Measurements from ENCODE around the gene CENPF. TPM values are rescaled to one million over a fixed set of nuclear protein-coding genes. Genes with fewer than 3 reads are reported as not detected.
"Not testable (repeated sequence)": the region's sequence is repeated elsewhere in the genome, so short reads cannot be mapped to it uniquely, and the experiment has no call there.

The CENPF gene
- total RNA-seq, 1 donor from 2014 or later, result 63.0 TPM

DNA sequence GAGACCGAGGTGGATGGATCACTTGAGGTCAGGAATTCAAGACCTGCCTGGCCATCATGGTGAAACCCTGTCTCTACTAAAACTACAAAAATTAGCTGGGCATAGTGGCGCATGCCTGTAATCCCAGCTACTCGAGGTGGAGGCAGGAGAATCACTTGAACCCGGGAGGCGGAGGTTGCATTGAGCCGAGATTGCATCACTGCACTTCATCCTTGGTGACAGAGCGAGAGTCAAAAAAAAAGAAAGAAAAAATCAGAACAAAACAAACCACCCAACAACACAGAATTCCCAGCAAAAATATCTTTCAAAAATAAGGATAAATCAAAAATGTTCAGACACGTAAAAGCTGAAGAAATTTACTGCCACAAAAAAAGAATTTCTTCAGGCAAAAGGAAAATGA is 11.1 kb upstream of the CENPF start:
- H3K4me1 Mint-ChIP-seq; H3K36me3 Mint-ChIP-seq (ENCODE audit: low read depth); intact Hi-C loops (cut with micrococcal nuclease); H3K9me3 Mint-ChIP-seq; H3K27ac Mint-ChIP-seq; DNase-seq; H3K4me3 Mint-ChIP-seq: not testable (repeated sequence)
- peaks cover 11% of the 10 kb centered on the region for H3K27me3 Mint-ChIP-seq

DNA sequence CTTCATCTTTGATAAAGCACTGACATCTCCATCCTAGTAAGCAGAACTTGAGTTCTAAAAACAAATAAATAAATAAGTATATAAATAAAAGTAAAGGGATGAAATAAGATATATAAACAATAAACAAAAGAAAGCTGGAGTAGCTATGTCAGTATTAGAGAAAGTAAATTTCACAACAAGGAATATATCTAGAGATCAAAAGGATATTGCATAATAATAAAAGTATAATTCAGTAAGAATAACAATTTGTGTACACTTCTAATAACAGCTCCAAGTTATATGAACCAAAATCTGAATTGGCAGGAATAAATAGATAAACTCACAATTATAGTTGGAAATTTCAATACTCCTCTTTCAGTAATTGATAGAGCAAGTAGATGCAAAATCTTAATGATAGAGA is 9.8 kb upstream of the CENPF start:
- Mint-ChIP-seq H3K36me3 (ENCODE audit: low read depth) (no peaks in the 10 kb centered on the region), H3K9me3 (no peaks in the 10 kb centered on the region), H3K27me3 (peaks cover 11% of the 10 kb centered on the region), H3K4me3 (no peak overlapping the region), H3K4me1 (no peaks in the 10 kb centered on the region), H3K27ac (no peak overlapping the region)
- intact Hi-C loops (cut with micrococcal nuclease), result no loop called here
- no peak for DNase-seq

GRCh38 chr1:214603819-214604252 is 841 bp downstream of the CENPF start:
- intact Hi-C loops (cut with micrococcal nuclease), result loop anchor here (2.0 to 5.0 kb wide), 4 partner anchors 163 to 342 kb away; partner anchors contain the start of gene SMYD2
- H3K4me3 Mint-ChIP-seq, result peak overlapping the region; percentile 90
- peak; percentile 72 for DNase-seq
- H3K27ac Mint-ChIP-seq, result peak overlapping the region; percentile 97
- H3K36me3 Mint-ChIP-seq (ENCODE audit: low read depth), result peaks cover 12% of the 10 kb centered on the region
- no peaks in the 10 kb centered on the region for H3K27me3 Mint-ChIP-seq
- no peaks in the 10 kb centered on the region for H3K9me3 Mint-ChIP-seq
- peaks cover 29% of the 10 kb centered on the region for H3K4me1 Mint-ChIP-seq

- H3K4me3 Mint-ChIP-seq, result peak overlapping the region; percentile 90
- H3K4me1 Mint-ChIP-seq, result peaks cover 29% of the 10 kb centered on the region
- H3K9me3 Mint-ChIP-seq, result peaks cover 4% of the 10 kb centered on the region
- peak overlapping the region; percentile 97 for H3K27ac Mint-ChIP-seq
- H3K27me3 Mint-ChIP-seq, result no peaks in the 10 kb centered on the region
- peaks cover 18% of the 10 kb centered on the region for H3K36me3 Mint-ChIP-seq (ENCODE audit: low read depth)
- intact Hi-C loops (cut with micrococcal nuclease), result loop anchor here (5.0 kb wide), 2 partner anchors 272 to 342 kb away; no protein-coding TSS in a partner anchor
- DNase-seq, result no peak
Observed at GRCh38 chr1:214604523-214604922, 1.5 kb downstream of the CENPF start.

GRCh38 chr1:214605484-214605883 is 2.5 kb downstream of the CENPF start:
- H3K27ac Mint-ChIP-seq; intact Hi-C loops (cut with micrococcal nuclease); H3K4me3 Mint-ChIP-seq; DNase-seq; H3K27me3 Mint-ChIP-seq: not testable (repeated sequence)
- Mint-ChIP-seq H3K36me3 (ENCODE audit: low read depth) (peaks cover 26% of the 10 kb centered on the region), H3K4me1 (peaks cover 29% of the 10 kb centered on the region), H3K9me3 (peaks cover 10% of the 10 kb centered on the region)

GRCh38 chr1:214605933-214606925 is 3.2 kb downstream of the CENPF start:
- H3K27ac Mint-ChIP-seq; H3K27me3 Mint-ChIP-seq; H3K4me3 Mint-ChIP-seq; intact Hi-C loops (cut with micrococcal nuclease); DNase-seq: not testable (repeated sequence)
- Mint-ChIP-seq H3K9me3 (peaks cover 13% of the 10 kb centered on the region), H3K36me3 (ENCODE audit: low read depth) (peaks cover 30% of the 10 kb centered on the region), H3K4me1 (peaks cover 25% of the 10 kb centered on the region)

GRCh38 chr1:214607492-214608215 is 4.7 kb downstream of the CENPF start:
- H3K36me3 Mint-ChIP-seq (ENCODE audit: low read depth), result peaks cover 35% of the 10 kb centered on the region
- intact Hi-C loops (cut with micrococcal nuclease); H3K27ac Mint-ChIP-seq; H3K4me3 Mint-ChIP-seq; DNase-seq; H3K27me3 Mint-ChIP-seq: not testable (repeated sequence)
- peaks cover 29% of the 10 kb centered on the region for H3K4me1 Mint-ChIP-seq
- H3K9me3 Mint-ChIP-seq, result peaks cover 17% of the 10 kb centered on the region

DNA sequence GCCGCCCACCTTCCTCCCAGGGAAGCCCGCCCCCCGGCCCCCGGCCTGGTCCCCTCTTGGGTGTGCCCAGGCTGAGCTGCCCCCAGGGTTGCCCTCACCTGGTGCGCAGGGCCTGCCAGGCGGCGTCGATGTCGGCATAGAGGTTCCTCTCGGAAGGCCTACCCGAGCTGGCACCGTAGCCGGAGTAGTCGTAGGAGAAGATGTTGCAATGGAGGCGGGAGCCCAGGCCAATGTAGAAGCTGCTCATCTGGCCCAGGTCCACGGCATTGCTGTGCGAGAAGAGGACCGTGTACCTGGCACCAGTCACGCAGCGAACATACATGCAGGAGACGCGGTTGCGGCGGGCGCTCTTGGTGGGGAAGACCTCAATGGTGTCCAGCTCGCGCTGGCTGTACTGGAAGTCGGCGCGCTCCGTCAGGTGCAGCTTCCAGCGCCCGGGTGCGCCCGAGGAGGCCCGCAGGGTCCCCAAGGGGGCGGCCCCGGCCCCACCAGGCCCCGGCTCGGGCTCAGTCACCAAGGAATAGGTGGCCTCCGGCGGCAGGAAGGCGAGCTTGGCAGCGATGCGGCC is 5.3 kb downstream of the CENPF start:
- Mint-ChIP-seq H3K9me3 (peaks cover 17% of the 10 kb centered on the region), H3K36me3 (ENCODE audit: low read depth) (peaks cover 37% of the 10 kb centered on the region), H3K4me1 (peaks cover 30% of the 10 kb centered on the region)
- H3K27me3 Mint-ChIP-seq; intact Hi-C loops (cut with micrococcal nuclease); DNase-seq; H3K4me3 Mint-ChIP-seq; H3K27ac Mint-ChIP-seq: not testable (repeated sequence)

- intact Hi-C loops (cut with micrococcal nuclease); H3K4me3 Mint-ChIP-seq; DNase-seq; H3K27ac Mint-ChIP-seq; H3K27me3 Mint-ChIP-seq: not testable (repeated sequence)
- Mint-ChIP-seq H3K36me3 (ENCODE audit: low read depth) (peaks cover 41% of the 10 kb centered on the region), H3K9me3 (peaks cover 17% of the 10 kb centered on the region), H3K4me1 (peaks cover 34% of the 10 kb centered on the region)
Observed at GRCh38 chr1:214608817-214609216, 5.8 kb downstream of the CENPF start.

DNA sequence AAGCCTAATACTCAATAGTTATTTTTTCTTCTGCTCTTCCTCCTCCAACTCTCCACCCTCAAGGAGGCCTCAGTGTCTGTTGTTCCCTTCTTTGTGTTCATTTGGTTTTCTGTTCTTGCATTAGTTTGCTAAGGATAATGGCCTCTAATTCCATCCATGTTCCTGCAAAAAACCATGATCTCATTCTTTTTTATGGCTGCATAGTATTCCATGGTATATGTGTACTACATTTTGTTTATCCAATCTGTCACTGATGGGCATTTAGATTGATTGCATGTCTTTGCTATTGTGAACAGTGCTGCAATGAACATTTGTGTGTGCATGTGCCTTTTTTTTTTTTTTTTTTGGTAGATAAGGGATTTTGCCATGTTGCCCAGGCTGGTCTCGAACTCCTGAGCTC is 6.7 kb downstream of the CENPF start:
- DNase-seq, result no peak
- peaks cover 32% of the 10 kb centered on the region for H3K4me1 Mint-ChIP-seq
- peaks cover 17% of the 10 kb centered on the region for H3K9me3 Mint-ChIP-seq
- no peaks in the 10 kb centered on the region for H3K27me3 Mint-ChIP-seq
- intact Hi-C loops (cut with micrococcal nuclease), result no loop called here
- H3K36me3 Mint-ChIP-seq (ENCODE audit: low read depth), result peaks cover 48% of the 10 kb centered on the region
- H3K4me3 Mint-ChIP-seq, result no peak overlapping the region
- no peak overlapping the region for H3K27ac Mint-ChIP-seq

DNA sequence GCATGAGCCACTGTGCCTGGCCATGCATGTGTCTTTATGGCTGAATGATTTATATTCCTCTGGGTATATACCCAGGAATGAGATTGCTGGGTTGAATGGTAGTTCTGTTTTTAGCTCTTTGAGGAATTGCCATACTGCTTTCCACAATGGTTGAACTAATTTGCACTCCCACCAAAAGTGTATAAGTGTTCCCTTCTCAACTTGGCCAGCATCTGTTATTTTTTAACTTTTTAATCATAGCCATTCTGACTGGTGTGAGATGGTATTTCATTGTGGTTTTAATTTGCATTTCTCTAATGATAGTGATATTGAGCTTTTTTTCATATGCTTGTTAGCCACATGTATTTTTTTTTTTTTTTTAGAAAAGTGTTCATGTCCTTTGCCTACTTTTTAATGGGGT is 7.1 kb downstream of the CENPF start:
- Mint-ChIP-seq H3K4me1 (peaks cover 29% of the 10 kb centered on the region), H3K9me3 (peaks cover 17% of the 10 kb centered on the region), H3K36me3 (ENCODE audit: low read depth) (peaks cover 48% of the 10 kb centered on the region)
- DNase-seq; H3K27ac Mint-ChIP-seq; H3K4me3 Mint-ChIP-seq; intact Hi-C loops (cut with micrococcal nuclease); H3K27me3 Mint-ChIP-seq: not testable (repeated sequence)

- no peak for DNase-seq
- Mint-ChIP-seq H3K27me3 (no peaks in the 10 kb centered on the region), H3K4me1 (peaks cover 38% of the 10 kb centered on the region), H3K27ac (no peak overlapping the region), H3K4me3 (no peak overlapping the region), H3K36me3 (ENCODE audit: low read depth) (peaks cover 57% of the 10 kb centered on the region), H3K9me3 (peaks cover 8% of the 10 kb centered on the region)
- intact Hi-C loops (cut with micrococcal nuclease), result no loop called here
Observed at GRCh38 chr1:214615109-214615508, 12.1 kb downstream of the CENPF start.

GRCh38 chr1:214615871-214616270 is 12.9 kb downstream of the CENPF start:
- Mint-ChIP-seq H3K4me3 (no peak overlapping the region), H3K4me1 (peaks cover 35% of the 10 kb centered on the region), H3K36me3 (ENCODE audit: low read depth) (peaks cover 54% of the 10 kb centered on the region), H3K27ac (no peak overlapping the region), H3K27me3 (no peaks in the 10 kb centered on the region), H3K9me3 (peaks cover 4% of the 10 kb centered on the region)
- intact Hi-C loops (cut with micrococcal nuclease), result no loop called here
- no peak for DNase-seq

Measured in activated CD4-positive, alpha-beta T cell treated with anti-CD3 and anti-CD28 coated beads, Interleukin-2, amount 10 ng/mL, durations not matched to agents 24 days and 14 days (primary cell).